Measurements from ENCODE around the gene DSCAM. TPM values are rescaled to one million over a fixed set of nuclear protein-coding genes. Genes with fewer than 3 reads are reported as not detected.
"Not testable (repeated sequence)": the region's sequence is repeated elsewhere in the genome, so short reads cannot be mapped to it uniquely, and the experiment has no call there.

Gene DSCAM
- polyA plus RNA-seq, 1 donor: 1.2 TPM

DNA sequence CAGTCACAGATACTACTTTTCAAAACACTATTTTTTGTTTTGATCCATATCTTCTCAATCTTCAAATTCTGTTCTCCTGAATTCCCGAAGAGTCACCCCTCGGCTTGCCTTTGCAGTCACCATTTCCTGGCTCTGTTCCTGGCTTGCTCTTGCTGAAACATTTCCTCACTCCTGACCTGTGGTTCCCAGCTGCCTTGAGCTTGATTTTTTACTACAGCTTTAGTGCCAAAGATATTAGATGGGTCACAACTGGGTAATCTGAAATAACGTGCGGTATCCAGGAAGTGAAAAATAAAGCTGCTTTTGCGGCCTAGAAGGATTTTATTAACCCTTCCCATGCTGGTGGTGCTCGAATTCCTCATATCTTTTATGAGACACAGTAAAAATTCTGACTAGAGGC is 660.9 kb downstream of the DSCAM start:
- no peak for DNase-seq (ENCODE audit: low read depth)

DNA sequence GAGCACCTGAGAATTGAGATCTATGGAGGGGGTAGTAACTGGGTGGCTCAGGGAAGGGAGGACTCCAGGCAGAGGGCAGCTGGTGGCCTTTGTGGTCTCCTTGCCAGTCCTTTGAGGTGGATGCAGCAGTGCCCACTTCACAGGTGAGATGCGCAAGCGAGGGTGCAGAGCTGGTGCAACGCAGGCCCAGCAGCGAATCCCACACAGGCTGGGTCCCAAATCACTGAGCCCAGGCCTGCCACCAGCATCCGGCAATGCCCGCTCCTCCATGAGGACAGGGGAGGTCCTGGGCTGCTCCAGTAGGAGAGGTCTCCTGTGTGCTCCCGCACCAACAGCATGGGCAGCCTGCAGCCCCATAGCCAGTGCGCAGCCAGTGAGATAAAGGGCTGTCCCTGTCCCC is 661.8 kb downstream of the DSCAM start:
- no peak for DNase-seq (ENCODE audit: low read depth)

DNA sequence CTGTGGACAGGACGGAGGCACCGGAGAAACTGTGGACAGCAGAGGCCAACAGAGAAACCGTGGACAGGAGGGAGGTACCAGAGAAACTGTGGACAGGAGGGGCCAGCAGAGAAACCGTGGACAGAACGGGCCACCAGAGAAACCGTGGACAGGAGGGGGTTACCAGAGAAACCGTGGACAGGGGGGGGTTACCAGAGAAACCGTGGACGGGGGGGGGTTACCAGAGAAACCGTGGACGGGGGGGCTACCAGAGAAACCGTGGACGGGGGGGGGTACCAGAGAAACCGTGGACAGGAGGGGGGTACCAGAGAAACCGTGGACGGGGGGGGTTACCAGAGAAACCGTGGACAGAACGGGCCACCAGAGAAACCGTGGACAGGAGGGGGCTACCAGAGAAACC is 664.5 kb downstream of the DSCAM start:
- DNase-seq (ENCODE audit: low read depth): not testable (repeated sequence)

DNA sequence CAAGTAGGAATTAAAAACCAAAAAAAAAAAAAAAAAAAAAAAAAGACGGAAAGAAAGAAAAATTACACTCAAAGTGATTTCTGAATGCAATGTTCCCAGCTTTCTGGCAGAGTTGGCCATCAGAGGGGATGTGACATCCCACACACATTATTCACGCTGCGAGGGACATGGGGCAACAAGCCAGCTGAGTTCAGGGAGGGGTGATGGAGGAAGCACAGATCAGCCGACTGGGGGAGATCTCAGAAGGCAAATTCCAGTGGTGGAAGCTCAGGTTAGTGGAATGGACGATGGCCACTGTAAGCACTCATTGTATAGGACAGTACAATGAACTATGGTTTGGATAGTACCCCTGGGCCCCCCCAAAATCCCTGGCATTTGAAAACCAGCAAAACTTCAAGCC is 667.8 kb downstream of the DSCAM start:
- no peak for DNase-seq (ENCODE audit: low read depth)

DNA sequence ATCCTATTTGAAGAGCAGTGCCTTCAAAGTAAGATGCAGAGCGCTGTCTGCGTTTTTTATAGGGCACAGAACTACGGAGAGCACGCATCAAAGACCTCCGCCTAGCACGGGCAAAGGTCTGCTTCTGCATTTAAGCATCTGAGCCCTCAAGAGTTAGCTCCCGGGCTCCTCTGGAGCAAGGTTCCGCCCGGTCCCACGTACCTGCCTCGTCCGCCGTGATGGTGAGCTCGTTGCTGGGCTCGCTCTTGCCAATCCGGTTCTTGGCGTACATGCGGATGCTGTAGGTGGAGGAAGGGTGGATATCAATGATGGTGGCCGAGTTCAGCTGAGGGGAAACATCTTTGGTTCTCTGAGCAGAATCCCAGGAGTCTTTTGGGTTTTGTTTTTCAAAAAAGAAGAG is 668.2 kb downstream of the DSCAM start:
- DNase-seq (ENCODE audit: low read depth): no peak

DNA sequence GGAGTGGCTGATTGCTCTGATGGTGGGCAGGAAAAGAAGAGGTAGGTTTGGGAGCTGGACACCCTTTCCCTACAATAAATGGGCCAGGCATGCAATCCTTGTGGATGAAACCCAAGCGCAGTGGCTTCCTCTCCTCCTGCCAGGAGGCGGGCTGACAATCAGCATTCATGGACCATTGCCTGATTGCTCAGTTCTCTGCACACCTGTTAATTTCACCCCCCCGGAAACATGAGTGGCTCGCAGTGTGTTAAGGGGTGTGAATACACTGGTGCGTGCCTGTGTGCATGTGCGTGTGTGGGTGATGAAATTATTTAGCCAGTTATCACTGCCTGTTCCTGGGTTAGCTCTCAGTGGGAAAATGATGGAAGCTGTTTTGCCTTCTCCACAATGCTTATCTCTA is 669.0 kb downstream of the DSCAM start:
- DNase-seq (ENCODE audit: low read depth): no peak

DNA sequence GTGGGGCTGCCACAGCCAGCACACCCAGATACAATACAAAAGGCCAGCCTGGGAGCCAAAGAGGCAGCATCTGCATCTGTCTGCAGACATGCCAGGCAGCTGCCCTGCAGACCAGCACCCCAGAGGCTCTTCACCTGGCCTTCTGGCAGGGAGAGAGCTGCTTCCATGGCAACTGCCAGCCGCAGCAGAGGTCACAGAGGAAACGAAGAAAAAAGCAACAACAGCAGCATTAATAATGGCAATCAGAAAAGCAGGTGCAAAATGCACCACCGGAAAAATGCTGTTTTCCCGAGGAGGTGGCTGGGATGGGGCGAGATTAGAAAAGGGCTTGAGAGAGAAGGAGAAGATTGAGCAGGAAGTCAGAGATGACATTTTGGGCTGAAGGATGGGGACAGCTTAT is 670.2 kb downstream of the DSCAM start:
- DNase-seq (ENCODE audit: low read depth): no peak

DNA sequence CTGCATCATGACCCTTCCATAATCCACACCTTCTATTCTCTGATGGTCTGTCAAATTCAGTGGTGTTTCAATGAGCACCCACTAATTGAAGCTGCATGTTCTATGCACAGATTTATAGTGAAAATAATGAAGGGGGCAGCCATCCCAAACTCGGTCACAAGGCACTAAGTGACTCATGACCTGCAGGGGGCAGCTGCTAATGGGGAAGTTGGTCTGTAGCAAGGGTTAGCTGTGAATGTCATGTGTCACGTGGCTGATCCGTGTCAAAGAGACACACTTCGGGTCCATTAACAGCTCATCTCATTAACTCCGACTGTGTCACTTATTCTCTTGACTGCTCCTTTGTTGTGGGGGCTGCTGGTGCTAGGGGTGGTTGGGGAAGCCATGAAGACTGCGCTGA is 673.1 kb downstream of the DSCAM start:
- DNase-seq (ENCODE audit: low read depth): no peak

DNA sequence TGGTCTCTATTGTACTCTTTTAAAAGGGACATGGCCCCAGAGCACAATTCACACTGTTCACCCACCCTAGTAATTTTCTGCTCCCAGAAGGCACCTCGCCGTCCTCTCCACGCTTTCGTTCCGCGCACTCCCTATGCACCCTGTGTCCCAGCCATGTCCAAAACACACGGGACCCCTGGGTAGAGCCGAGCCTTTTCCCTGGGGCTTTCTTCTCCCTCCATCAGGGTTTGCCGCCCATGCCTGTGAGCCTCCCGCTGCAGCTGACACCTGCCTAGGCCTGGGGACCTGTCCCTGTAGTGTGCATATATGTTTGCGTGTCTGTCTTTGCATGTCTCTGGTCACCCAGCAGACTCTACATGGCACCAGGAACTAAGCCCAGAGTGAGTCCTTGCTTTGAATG is 677.0 kb downstream of the DSCAM start:
- DNase-seq (ENCODE audit: low read depth): no peak

DNA sequence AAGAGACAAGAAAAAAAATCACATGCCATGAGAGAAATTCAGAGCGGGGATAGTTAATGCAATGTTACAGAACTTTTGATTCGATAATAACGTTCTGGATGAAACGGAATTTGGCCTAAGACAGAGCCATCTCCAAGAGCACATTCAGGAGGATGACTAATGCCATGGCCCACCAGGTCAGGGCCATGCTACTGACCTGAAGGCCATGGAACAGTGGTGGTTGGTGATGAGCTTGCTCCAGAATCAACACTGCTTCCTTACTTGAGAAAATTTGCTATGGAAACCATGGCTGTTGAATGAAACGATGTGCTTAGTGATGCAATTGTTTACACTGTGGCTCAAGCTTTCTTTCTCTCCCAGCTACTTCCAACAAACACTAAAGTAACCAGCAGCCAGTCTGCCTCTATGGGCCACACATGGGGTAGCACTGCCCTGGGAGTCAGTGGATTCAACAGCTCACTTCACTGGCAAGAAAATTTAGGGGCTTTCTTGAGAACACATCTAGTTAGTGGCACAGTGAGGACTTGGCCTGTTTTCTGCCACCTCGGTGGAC is 680.6 kb downstream of the DSCAM start:
- no peak for DNase-seq (ENCODE audit: low read depth)

DNA sequence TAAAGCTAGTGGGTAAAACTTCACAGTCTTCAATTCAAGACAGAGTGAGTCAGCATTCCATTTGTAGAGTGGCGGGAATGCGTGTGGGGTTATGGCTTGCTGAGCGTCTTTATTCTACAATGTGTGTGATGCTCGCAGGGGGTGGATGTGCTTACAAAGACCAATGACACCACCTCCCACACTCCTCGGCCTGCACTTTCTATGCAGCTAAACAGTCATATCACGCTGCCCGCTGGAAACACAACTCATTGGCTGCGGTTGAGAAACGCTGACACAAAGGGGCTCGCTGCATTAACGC is 681.2 kb downstream of the DSCAM start:
- no peak for DNase-seq (ENCODE audit: low read depth)

DNA sequence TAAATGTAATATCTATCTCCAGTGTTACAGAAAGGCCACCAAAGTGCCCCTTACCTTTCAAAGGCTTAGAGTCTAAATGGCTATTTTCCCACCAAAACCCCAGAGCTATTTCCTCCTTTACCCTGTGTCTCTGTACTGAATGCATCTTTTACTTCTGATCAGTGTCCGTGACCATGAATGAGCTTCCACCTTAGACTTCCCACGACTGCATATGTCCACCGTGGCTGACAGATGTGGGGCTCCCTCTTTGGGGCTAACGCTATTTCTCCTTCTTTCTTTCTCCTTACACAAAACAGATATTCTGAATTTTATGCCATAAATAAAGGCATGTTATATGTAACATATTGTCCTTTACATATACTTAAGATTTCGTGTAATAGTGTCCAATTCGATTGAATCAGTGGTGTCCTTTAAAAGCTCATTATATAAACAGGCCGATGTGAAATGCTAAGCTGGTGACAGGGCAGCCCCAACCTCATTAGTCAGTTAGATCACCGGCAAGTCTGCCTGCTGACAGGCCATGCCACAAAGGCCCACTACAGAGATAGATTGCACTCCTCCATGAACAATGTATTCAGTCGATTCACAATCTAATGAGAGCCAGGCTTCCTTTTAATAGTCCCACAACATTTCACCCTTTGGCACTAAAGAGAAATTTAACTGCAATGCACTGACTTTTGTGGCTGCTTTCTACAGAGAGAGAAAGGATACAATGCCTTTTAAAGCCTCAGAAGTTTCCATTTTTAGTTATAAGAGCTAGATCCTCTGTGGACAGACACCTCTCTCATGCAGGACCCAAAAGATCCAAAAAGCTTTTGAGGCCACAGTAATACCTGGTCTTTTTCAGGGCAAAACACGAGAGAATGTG is 681.8 kb downstream of the DSCAM start:
- DNase-seq (ENCODE audit: low read depth): no peak

DNA sequence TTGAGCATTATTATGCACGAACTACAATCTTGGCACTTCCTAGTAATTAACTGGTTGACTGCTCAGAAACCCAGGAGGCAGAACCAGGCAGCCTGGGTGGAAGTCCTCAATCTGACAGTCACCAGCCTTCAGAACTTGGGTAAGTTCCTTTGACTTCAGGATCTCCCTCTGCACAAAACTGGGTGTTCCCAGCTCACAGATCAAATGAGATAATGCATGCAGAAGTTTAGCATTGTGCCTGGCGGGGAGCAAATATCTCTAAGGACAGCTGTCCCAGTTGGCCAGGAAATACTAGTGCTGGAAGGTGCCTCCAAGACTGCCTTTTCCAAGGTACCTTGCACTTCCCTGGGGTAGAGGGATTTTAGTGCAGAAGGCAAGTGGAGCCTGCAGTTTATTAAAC is 684.9 kb downstream of the DSCAM start:
- DNase-seq (ENCODE audit: low read depth): no peak

DNA sequence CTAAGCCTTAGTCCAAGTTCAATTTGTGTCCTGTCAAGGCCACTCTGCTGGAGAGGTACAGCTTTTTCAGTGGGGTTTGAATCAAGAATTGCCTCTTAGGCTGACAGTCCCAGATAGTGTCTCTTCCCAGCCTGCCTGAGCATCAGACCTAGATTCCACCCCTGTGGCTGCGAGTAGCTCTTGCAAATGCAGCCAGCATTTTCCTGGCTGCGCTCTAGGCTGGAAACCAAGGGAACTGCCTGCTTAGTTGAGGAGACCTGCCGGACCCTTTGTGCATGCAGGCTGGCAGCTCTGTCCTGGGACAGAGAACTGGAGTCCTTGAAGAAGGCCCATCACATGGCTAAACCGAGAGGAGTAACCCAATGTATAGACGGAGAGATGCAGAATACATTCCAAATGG is 686.0 kb downstream of the DSCAM start:
- no peak for DNase-seq (ENCODE audit: low read depth)

DNA sequence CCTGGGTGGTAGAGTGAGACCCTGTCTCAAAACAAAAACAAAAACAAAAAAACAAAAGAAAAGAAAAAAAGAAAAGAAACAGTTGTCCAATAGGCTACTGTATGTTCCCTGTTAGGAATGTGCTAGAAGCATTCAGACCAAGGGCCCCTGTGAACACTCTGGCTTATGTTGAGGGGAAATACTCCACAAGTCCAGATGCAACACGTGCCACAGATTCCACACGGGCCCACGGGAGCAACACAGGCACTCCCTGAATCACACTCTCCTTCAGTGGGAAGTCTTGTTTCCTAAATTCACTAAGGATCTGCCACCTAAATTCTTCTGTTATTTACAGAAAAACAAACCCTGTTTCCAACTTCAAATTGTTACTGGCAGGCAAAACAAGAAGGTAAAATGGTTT is 688.6 kb downstream of the DSCAM start:
- DNase-seq (ENCODE audit: low read depth): no peak

DNA sequence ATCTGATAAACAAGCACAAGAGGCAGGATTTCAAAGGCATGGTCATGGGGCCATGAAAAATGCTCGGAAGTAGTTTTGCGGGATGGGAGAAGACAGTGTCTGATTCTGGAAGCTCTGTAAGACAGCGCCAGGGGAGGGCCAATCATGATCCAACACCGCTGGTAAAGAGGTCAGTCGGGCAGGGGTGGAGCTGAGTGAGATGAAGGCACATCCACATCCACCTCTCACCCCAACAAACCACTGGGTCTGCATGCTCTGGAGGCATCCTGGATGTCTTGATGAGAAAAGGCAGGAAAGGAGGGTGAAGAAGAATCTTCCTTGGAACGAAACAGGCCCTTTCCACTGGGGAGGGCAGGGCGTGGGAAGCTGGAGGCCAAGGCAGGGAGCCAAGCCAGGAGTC is 691.4 kb downstream of the DSCAM start:
- no peak for DNase-seq (ENCODE audit: low read depth)

DNA sequence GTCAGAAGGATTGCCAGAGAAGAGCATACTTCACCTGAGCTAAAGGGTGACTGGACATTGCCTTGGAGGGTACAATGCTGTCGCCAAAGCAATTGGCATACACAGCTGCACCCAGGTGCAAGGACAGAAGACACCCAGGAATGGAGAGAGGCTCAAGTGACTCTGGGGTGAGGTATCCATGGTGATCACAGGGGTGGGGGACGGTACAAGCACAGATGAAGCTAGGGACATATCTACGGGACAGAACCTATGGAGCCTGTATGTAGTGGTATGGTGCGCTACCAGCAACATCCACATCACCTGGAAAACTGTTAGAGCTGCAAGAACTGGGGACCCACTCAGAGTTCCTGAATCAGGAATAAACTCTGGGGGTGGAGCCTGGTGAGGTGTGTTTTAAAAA is 693.6 kb downstream of the DSCAM start:
- DNase-seq (ENCODE audit: low read depth): no peak

DNA sequence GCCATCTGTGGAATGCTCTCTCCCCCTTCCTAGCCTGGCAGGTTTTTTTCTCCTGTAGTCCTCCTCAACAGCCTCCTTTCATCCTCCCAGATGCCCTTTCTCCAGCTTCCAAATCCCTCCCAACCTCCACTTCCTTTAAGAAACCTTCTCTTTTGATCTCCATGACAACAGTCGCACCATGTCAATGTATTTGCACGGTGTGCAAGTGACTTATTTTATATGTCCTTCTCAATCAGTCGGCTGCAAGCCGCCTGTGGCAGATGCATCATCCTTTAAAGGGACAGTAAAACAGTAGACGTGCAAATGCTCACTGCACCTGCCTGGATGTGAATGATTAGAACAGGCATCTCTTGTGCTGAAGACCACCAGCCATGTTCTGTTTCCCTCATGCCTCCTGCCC is 694.5 kb downstream of the DSCAM start:
- DNase-seq (ENCODE audit: low read depth): no peak

DNA sequence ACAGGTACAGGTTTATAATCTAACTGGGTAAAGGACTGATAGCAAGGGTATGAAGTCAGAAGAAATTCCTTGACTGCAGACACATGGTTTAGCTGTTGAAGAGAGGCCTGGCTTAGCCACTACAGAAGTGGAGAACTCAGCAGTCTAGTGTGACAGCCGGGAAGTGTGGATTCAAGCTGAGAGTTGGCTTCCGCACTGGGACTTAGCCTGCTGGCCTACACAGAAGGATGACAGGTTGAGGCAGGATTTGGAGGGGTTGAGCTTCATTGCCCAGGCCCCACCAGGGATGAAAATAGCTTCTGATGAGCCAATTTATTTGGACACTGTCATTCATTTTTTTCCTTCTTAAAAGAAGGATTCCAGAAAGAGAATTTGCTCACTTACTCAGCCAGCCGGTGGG is 695.3 kb downstream of the DSCAM start:
- no peak for DNase-seq (ENCODE audit: low read depth)

DNA sequence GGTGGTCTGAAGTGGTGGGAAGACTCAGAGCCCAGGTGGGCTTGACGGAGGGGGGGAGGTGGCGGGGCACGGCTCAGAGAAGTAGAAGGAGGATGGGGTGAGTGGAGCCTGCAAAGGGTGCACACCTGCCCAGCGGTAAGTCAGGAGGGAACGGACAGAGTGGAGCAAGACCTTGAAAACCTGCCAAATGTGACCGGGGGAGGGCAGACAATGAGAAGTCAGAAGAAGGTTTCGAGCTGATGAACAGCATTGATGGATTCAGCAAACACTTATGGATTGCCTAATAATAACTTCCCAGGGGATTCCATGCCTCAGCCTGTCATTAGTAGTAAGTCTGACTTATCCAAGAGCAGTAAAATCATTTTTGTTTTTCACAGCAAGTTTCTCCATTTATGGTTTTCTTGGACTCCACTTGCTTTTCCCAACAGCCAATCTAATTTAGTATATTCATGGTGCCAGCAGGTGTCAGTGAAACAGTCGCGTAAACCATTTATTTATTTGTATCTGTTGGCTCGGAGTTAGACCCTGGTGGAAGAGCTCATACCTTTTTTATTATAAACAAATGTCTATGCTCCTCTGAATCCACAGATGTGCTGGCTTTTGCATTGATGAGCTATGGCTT is 700.6 kb downstream of the DSCAM start:
- peak; percentile 32 for DNase-seq (ENCODE audit: low read depth)

DNA sequence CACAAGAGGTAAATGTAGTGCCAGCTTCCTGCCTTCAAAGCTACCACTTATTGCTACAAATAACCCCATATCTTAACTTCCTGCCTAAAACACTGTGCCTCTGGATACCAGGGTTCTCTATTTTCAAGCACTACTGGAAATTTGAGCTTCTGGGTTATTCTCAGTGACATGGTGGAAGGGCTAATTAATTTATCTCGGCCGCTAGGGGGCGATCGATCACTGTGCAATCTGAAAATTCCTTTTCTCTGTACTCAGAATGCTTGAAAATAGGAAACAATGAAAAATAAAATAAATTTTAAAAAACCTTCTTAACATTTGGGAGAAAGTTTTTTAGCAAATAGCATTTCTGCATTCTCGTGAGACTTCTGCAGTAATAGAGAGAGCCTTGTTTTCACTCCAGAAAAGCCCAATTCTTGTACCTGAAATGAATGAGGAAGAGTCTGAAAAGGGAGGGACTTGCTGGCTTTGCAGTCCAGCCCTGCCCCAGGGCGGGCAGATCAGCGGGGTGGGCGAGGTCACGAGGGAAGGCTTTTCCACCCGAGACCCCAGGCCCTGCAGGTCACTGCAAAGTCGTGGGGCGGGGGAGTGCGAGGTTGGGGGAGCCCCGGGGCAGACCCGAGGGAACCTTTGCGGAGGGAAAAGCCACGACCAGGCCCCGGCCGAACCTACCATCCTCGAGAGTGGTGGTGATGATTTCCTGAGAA is 703.0 kb downstream of the DSCAM start:
- DNase-seq (ENCODE audit: low read depth): no peak

DNA sequence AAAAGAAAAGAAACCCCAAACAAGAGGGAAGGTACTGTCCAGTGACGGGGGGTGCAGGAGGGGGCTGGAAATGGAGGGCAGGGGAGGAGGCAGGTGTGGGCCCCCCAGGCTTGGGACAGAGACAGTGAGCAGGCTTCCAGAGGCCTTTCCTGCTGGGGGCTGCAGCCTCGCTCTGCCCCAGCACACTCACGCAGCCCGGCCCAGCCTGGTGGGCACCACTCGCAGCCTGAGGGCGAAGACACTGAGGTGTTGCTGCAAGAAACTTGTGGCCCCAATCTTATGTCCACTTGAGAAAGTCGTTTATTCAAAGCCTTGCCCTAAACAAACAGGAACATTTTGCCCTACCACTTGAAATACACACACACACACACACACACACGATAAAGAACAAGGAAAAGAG is 705.3 kb downstream of the DSCAM start:
- DNase-seq (ENCODE audit: low read depth): no peak

DNA sequence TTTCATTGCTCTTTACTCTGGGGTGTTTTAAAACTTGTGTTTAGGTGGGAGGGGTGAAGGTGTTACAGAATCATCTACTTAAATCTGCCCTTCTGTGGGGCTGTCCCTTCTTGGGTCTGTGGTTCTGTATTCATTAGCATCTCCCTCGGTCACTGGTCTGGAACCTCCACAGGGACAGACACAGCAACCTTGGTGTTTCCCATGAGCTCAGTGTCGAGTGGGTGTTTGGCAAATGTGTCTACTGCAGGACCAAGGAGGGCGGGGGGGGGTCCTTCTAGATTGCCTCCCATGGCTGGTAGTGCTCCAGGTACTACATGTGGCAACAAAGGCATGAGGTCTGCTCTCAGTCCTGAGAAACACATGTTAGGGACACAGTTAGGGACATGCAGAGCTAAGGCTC is 706.3 kb downstream of the DSCAM start:
- DNase-seq (ENCODE audit: low read depth): no peak

Measured in forelimb muscle (tissue), 1 donor.